SK-N-MC (cell line): Measurements from ENCODE around the gene FGF18.

Experiments
- EZH2 ChIP-seq: fragments of 200-600 bp; sonication (generic); IDR thresholded peaks from one replicate; pipeline ENCODE4 v1.6.1; 2017; ENCODE audit warnings: antibody characterized with exemption
- POLR2AphosphoS5 ChIP-seq: IDR thresholded peaks from 2 replicates; pipeline ENCODE4 v1.6.1; 2012; ENCODE audit warnings: mild to moderate bottlenecking, low read depth, low read length, borderline replicate concordance

DNA sequence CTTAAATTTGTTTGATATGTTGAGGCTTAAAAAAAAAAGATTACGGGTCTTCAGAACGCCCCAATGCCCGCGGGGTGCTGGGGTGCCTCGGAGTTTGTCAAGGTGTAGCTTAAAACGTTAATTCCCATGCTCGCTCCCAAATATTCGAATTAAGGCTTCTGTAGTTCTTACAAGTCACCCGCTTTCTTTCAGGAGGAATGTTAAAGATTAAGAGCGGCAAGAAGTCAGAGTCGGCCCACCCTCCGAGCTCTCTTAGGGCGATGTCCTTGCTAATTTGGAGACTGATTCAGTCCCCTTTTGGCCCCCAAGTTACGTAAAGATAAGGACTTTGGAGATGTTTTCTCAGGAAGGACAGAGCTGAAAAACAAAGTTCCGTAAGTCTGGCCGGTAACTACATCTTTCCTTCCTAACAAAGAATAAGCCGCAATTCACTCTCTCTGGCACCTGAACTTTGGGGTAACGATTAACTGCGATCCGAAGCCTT lies 32.5 kb upstream of the FGF18 start:
- TF ChIP-seq POLR2AphosphoS5 (no peak), EZH2 (no peak)
